PFSK-1 (cell line): ENCODE data around the gene CNNM3.

ENCODE experiments used
- POLR2AphosphoS5 ChIP-seq: IDR thresholded peaks from 2 replicates; pipeline ENCODE4 v1.6.1; 2012; ENCODE audit warnings: low read depth, mild to moderate bottlenecking, control low read depth, low read length, moderate library complexity
- REST ChIP-seq, 2 experiments: IDR thresholded peaks; 2 replicates each; pipeline versions ENCODE4 v1.6.1 to v1.8.0; 2011 to 2012; ENCODE audit warnings: low read depth in 2 of 2, low read length in 2 of 2, control low read depth in 1 of 2, inconsistent platforms in 1 of 2, mild to moderate bottlenecking in 1 of 2, moderate library complexity in 1 of 2; ENCODE audit not compliant: insufficient read depth in 1 of 2
- SIN3A ChIP-seq: IDR thresholded peaks from 2 replicates; pipeline ENCODE4 v1.6.1; 2012; ENCODE audit warnings: mild to moderate bottlenecking, low read length, moderate library complexity, borderline replicate concordance; ENCODE audit not compliant: insufficient read depth
- TAF1 ChIP-seq: IDR thresholded peaks from 2 replicates; pipeline ENCODE4 v1.6.1; 2012; ENCODE audit warnings: low read length, control low read depth, borderline replicate concordance; ENCODE audit not compliant: insufficient read depth

GRCh38 chr2:96808176-96808837 is 7.8 kb upstream of the CNNM3 start:
- TF ChIP-seq REST (IDR thresholded peaks at IDR 0.05; ENCODE audit: insufficient read depth in 1 of 2, low read depth in 2 of 2, low read length in 2 of 2), result no peak
- no peak for TF ChIP-seq TAF1
- TF ChIP-seq POLR2AphosphoS5, result no peak
- no peak for TF ChIP-seq SIN3A
